Esophagus squamous epithelium (tissue), 4 donors: Measurements from ENCODE around the gene ASAP2.

ENCODE experiments used
- POLR2A ChIP-seq, 4 donors: fragments of 450-650 bp; IDR thresholded peaks; one replicate each; pipeline ENCODE4 v1.6.1; 2017; ENCODE audit warnings: antibody characterized with exemption in 4 of 4, mild to moderate bottlenecking in 4 of 4, moderate library complexity in 3 of 4
- TF ChIP-seq, protein P1 (sequence below), 6 experiments: fragments of 450-650 bp in 4 of 6; fragments of 200-600 bp in 2 of 6; sonication (generic) in 2 of 6; IDR thresholded peaks; one replicate each; pipeline ENCODE4 v1.5.1; 2016 to 2019; ENCODE audit warnings: antibody characterized with exemption in 6 of 6, mild to moderate bottlenecking in 4 of 6, moderate library complexity in 4 of 6

- TF ChIP-seq, protein P1, sequence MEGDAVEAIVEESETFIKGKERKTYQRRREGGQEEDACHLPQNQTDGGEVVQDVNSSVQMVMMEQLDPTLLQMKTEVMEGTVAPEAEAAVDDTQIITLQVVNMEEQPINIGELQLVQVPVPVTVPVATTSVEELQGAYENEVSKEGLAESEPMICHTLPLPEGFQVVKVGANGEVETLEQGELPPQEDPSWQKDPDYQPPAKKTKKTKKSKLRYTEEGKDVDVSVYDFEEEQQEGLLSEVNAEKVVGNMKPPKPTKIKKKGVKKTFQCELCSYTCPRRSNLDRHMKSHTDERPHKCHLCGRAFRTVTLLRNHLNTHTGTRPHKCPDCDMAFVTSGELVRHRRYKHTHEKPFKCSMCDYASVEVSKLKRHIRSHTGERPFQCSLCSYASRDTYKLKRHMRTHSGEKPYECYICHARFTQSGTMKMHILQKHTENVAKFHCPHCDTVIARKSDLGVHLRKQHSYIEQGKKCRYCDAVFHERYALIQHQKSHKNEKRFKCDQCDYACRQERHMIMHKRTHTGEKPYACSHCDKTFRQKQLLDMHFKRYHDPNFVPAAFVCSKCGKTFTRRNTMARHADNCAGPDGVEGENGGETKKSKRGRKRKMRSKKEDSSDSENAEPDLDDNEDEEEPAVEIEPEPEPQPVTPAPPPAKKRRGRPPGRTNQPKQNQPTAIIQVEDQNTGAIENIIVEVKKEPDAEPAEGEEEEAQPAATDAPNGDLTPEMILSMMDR (IDR thresholded peaks at IDR 0.05): peak in 1 of 6 experiments; percentile 23
- TF ChIP-seq POLR2A (IDR thresholded peaks at IDR 0.05): no peak
These were observed 100.3 kb downstream of the ASAP2 start for GRCh38 chr2:9306911-9307310.
